ENCODE results near the gene CHML.
A peak's percentile ranks its signal among the peaks of the same experiment; 100 is the strongest.

Gene CHML

GRCh38 chr1:241645199-241645598 is 5.0 kb upstream of the CHML start:
- no peak for DNase-seq

DNA sequence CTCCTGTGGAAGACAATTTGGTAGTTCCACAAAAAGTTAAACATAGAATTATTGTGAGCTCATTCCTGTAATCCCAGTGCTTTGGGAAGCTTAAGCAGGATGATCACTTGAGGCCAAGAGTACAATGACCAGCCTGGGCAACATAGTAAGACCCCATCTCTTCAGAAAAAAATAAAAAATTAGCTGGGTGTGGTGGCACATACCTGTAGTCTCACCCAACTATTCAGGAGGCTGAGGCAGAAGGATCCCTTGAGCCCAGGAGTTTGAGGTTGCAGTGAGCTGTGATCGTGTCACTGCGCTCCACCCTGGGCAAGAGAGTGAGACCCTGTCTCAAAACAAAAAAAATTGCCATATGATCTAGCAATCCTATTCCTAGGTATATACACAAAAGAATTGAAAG is 4.1 kb upstream of the CHML start:
- DNase-seq, result no peak

- no peak for DNase-seq
These were observed 2.4 kb upstream of the CHML start for GRCh38 chr1:241642593-241642944.

DNA sequence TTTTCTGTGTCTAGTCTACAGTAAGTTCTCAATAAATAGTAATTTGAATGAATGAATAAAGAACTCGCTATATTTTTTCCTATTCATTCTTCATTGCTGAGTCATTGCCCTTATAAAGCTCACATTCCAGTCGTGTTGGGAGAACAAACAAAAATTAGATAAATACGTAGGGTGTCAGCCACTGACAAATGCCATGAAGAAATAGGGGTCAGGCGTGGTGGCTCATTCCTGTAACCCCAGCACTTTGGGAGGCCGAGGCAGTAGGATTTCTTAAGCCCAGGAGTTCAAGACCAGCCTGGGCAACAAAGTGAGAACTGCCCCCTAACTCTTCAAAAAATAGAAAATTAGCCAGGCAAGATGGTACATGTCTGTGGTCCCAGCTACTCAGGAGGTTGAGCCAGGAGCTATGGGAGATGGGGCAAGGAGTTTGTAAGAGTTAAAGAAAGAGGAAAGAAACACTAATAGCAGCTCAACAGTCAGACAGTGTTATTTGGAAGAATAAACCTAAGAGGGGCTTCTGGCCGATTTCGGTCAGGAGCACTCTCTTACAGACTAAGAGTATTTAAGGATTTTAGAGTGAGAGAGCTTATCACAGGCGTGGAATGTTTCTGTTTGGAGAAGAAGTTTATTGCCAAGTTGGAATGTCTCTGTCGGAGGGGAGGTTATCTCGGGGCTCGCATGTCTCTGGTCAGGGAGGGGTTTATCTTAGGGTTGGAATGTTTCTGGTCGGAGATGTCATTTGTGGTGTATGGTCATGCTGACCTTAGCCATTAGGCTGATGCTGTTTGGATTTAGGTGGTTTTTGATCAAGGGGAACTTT is 1.8 kb upstream of the CHML start:
- no peak for DNase-seq

DNA sequence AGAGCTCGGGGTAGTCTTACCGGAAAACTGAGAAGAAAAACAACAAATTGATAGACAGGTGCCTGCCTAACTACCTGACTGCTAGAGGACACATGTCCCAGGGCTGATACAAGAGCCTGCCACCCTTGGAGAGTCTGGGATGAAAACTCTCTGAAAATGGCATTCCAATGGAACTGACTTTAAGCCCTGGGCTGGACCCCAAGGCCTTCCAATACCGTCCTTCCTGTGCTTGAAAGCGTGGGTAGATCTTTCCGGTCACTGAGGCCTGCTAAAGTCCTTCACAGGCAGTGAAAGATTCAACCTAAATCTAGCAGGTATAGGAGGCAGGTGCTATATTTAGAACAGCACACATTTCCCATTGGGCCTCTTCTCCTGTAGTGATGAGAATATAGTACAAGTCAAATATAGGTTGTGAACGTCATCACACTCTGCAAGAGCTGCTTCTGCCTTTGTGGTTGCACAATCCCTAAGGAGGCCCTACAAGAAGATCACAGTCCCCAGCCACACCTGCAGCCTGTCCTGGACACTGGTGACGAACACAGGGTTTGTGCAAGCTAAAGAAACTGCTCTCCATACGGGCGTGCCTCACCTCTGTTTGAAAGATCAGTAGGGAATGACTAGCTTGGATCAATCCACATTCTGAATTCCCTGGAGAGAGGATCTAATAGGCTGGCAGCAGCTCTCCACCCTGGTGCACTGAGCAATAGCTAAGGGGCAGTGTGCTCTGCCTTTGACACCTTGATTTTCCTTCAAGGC is 876 bp upstream of the CHML start:
- DNase-seq, result no peak

DNA sequence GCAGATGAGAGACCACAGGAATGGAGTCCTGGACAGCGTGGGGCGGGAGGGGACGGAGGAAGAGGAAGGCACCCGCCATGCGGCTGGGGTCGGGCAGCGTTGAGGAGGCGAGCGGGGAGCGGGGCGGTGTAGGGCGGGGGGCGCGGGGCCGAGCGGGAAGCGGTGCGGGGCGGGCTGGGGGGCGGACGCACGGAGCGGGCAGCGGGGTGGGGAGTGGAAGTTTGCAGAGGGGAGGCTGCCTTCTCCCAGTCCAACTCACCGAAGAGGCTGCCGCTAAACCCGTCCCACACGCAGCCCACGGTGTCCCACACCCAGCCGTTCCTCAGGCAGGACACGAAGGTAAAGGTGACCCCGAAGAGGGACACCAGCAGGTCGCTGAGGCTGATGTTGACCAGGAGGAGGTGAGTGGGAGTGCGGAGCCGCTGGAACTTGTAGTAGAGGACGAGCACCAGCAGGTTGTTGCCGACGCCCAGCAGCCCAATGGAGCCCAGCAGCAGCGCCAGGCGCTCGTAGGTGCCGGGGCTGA is 483 bp downstream of the CHML start:
- no peak for DNase-seq

- DNase-seq, result peak; percentile 15
These were observed 1.1 kb downstream of the CHML start for GRCh38 chr1:241638909-241639622.

DNA sequence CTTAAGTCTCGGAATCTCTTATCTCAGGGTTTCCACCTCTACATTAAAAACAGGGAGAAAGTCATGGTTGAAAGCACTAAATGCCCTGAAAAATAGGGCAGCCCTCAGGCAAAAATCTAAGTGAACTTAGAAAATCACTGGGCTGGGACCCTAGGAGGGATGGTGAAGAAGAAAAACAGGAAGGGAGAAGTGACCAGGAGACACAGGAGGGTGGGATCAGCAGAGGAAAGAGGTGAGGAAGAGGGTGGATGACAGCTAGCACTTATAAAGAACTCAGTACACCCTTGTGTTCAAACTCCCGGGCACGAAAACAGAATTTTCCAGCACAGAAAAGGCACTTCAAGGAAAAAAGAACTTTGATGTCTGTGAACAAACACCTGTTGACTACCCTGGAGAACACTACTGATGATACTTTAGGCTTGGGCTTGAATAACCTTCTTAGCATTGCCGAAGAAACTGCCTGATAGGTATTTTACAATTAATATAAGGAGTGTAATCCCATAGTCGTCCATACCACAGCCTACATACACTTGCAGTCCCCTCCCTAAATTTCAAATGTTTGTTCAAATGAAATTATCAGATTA is 2.0 kb downstream of the CHML start:
- no peak for DNase-seq

DNA sequence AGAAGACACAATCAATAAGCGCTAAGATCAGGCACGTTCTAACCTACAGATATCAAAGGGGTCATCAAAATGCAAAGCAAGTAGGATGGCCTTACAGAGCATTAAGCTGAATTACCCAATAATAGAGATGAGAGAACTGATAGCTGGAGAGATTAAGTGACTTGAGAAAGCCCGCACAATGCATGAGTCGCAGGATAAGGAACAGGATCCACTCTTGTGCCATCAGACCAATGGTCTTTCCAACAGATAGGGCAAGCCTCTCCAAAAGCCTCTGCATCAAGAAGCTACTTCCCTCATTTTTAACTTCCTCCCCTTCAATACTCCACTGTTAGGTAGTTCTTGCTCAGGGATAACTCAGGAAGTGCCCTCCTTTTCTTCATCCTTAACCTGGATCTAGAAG is 2.6 kb downstream of the CHML start:
- DNase-seq, result no peak

DNA sequence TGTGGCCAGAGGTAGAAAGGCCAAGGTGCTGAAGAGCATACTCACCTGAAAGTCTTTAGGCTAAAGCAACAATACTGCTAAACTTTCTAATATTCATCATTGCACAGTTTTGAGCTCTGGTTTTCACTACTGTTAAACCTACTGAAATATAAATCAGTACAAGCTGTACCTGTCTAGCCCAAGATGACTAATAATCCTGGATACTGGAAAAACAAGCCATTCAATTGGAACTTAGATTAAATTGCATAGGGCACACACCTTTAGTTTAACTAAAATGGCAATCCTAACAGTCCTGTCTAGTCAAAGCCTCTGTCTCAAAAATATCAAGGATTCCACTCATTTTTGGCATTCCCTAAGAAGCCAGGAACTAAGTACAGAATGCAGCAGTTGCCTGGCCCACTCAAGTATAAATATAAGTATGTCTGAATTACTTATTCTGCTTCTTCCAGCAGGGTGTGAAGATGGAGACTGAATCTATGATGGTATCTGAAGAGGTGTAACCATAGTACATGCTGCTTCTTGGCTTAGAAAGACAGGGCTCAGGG is 3.1 kb downstream of the CHML start:
- DNase-seq, result no peak

- DNase-seq, result no peak
These were observed 3.9 kb downstream of the CHML start for GRCh38 chr1:241636291-241636690.

DNA sequence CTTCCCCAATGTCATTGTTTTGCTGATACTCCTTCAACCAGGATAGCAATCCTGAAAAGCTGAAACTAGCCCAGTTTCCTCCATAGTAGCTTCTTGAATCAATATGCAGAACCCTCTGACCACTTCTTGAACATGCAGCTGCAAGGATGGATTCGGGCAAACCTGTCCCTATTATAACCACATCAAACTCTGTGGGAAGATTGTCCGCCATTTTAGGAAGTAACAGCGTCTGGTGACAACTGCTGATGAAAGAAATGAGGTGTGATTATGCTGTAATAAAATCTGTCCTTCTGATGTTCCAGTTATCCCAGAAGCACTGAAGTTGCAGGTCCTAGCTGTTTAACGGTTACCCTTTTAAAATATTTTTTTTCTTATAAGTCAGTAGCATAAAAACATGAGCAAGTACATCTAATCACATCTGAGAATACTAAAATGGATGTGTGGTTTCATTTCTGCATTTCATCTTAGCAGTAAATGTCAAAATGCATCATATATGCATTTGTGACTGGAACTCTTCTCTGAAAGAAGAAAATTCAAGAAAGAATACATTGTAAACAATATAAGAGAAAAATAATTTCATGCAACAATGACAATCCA is 4.5 kb downstream of the CHML start:
- DNase-seq, result no peak

- no peak for DNase-seq
These were observed 7.2 kb downstream of the CHML start for GRCh38 chr1:241632987-241633386.

DNA sequence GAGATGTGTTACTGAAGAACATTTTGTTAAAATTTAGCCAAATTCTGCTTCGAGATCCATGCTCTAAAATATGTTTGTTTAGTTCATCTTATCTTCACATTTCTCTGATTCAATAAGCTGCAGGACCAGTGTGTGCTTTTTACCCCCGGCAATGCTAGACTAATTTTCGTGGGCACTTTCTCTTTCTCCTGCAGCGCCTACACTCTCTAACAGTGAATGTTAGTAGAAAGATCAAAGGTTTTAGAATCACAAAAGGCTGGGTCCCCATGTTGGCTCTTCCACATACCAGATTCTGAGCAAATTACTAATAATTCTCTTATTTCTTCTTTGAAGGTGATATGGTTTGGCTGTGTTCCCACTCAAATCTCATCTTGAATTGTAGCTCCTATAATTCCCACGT is 8.5 kb downstream of the CHML start:
- no peak for DNase-seq

- DNase-seq, result no peak
These were observed 9.3 kb downstream of the CHML start for GRCh38 chr1:241630899-241631298.

DNA sequence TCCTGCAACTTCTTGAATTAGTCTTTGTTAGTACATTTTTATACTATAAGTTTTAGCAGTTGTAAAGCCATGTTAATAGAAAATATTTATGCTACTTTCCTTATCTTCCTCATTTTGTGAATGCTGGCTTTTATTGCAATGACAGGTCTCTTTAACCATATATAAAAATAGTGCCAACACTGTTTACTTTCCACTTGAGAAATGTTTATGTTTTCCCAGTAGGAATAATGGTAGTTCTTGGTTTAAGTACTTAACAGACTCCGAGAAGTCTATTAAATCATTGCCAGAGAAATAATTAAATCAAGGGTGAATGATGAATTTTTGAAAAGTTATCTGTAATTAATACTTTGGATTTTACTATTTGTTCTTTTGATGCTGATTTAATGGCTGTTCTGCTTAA is 9.7 kb downstream of the CHML start:
- no peak for DNase-seq

GRCh38 chr1:241630005-241630404 is 10.2 kb downstream of the CHML start:
- no peak for DNase-seq

DNA sequence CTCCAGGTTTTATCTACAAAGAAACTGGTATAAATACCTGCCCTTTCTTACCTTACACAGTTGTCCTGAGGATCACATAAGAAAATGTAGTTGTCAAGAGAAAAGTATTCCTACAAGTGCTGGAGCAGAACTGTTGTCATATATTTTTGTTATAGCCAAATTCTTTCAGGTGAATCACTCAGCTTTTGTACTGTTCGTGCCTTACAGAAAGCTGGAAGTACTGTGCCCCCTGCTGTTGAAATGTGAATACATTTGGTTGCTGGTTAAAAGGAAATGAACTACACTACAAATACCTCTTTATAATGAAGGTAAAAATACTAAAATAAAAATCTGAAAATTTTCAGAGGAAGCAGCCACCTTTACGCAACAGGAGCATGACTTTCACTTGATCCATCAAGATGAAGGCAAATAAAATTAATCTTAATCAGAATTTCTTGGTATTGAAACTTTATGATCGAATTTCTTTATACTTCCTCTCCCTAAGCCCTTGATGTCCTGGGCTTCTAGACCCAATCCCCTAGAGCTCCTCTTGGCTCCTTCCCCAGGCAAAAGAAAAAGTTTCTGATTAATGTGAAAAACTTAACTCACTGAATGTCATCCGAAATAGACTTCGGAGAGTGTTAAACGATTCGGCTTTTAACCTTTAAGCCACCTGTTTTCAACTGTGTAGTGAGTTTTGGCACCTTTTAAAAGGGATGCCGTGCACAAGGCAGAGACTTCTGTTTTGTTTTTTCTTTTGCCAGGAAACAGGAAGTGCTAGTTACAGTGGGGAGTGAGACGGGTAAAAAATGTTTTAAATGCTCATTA is 12.5 kb downstream of the CHML start:
- peak; percentile 61 for DNase-seq

GRCh38 chr1:241624935-241625334 is 15.2 kb downstream of the CHML start:
- DNase-seq, result no peak

DNA sequence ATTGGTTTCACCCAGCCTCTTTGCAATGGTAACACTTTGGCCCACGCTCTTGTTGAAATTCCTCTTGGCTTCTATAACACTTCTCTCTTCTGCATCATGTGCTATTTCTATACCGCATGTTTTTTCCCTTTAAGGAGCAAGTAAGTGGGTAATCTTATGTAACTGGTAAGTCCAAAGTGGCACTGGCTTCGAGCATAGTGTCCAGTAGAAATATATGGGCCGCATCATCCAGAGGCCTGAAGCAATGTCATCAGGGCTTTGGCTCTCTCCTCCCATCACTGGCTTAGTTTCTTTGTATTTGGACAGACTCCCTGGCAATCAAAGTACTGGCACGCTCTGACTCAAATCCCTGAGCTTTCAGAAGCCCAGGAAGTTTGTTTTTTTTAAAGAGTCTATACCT is 17.5 kb downstream of the CHML start:
- DNase-seq, result no peak

DNA sequence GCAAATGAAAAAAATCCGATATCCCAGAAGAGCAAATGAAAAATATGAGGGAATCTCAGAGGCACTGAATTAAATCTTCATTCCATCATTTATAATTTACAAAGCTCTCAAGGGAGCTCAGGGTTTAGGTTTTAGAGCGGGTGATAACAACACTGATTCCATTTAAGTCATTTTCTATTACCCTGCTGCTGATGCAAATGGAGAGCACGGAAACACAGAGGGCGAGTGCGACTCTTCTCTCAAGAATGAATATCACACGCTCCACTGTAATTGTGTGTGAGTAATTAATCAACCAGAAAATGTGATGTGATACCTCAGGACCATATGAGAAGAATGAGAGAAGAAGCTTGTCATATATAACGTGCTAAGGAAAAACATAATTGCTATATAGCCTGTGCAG is 22.7 kb downstream of the CHML start:
- no peak for DNase-seq
